ENCODE data around the gene MTF1.

DNA sequence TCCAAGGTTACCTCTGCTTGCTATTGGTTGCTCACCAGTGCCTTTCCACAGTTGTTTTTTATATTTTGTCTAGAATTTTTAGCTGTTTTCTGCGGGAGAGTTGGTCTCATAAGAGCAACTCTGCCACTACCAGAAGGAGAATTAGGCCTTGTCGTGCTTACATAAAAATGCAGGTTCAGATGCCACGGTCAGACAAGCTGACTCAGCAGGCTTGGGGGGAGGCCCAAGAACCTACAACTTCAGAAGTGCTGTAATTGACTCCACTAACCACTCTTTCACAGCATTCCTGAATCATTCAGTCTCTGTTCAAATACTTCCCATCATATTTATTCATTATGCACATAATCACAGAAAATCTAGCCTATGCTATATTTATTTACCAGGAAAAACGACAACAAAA, 28.3 kb downstream of the MTF1 start:
- TF ChIP-seq EZH2 (IDR thresholded peaks at IDR 0.05; ENCODE audit: insufficient read depth, poor library complexity, severe bottlenecking) (no peak), EZH2phosphoT487 (IDR thresholded peaks at IDR 0.05; ENCODE audit: insufficient read depth, low read depth) (no peak)

Measured in GM23248 (cell line).